ENCODE measurements around the gene TMEM108. TPM values are rescaled to one million over a fixed set of nuclear protein-coding genes. Genes with fewer than 3 reads are reported as not detected.

The TMEM108 gene
- total and polyA plus RNA-seq, 5 donors from 2014 or later: 0.11 TPM; not detected in 4

GRCh38 chr3:133158686-133159085 is 120.5 kb downstream of the TMEM108 start:
- Mint-ChIP-seq H3K4me1 (no peaks in the 10 kb centered on the region), H3K9me3 (peaks cover 0 to 3% (median 0%) of the 10 kb centered on the region in 7 donors), H3K27me3 (no peaks in the 10 kb centered on the region), H3K36me3 (no peaks in the 10 kb centered on the region), H3K27ac (no peak overlapping the region), H3K4me3 (no peak overlapping the region)
- Histone ChIP-seq H3K9me3 (ENCODE audit: control insufficient read depth in 2 of 2, low read length in 2 of 2) (no peaks in the 10 kb centered on the region), H3K36me3 (ENCODE audit: control insufficient read depth, insufficient read depth, low read length) (no peaks in the 10 kb centered on the region), H3K27ac (ENCODE audit: insufficient read depth, low read length, poor library complexity, severe bottlenecking) (no peak overlapping the region), H3K4me1 (ENCODE audit: control insufficient read depth, insufficient read depth, low read length, poor library complexity, severe bottlenecking) (no peaks in the 10 kb centered on the region), H3K4me3 (ENCODE audit: low read depth, low read length) (no peak overlapping the region), H3K27me3 (ENCODE audit: control insufficient read depth, insufficient read depth, low read length) (peaks cover 7% of the 10 kb centered on the region)
- ATAC-seq (ENCODE audit: low read depth in 2 of 2) (no peak), DNase-seq (no peak)

- Mint-ChIP-seq H3K27me3 (no peaks in the 10 kb centered on the region), H3K27ac (no peak overlapping the region), H3K4me3 (no peak overlapping the region), H3K36me3 (no peaks in the 10 kb centered on the region), H3K9me3 (peaks cover 0 to 3% (median 0%) of the 10 kb centered on the region in 7 donors), H3K4me1 (no peaks in the 10 kb centered on the region)
- Histone ChIP-seq H3K9me3 (ENCODE audit: control insufficient read depth in 2 of 2, low read length in 2 of 2) (no peaks in the 10 kb centered on the region), H3K36me3 (ENCODE audit: control insufficient read depth, insufficient read depth, low read length) (no peaks in the 10 kb centered on the region), H3K4me3 (ENCODE audit: low read depth, low read length) (no peak overlapping the region), H3K27me3 (ENCODE audit: control insufficient read depth, insufficient read depth, low read length) (peaks cover 7% of the 10 kb centered on the region), H3K27ac (ENCODE audit: insufficient read depth, low read length, poor library complexity, severe bottlenecking) (no peak overlapping the region), H3K4me1 (ENCODE audit: control insufficient read depth, insufficient read depth, low read length, poor library complexity, severe bottlenecking) (no peaks in the 10 kb centered on the region)
- DNase-seq (no peak), ATAC-seq (ENCODE audit: low read depth in 2 of 2) (no peak)
These were observed 121.6 kb downstream of the TMEM108 start for GRCh38 chr3:133159498-133160475.

- H3K9me3 ChIP-seq (ENCODE audit: control insufficient read depth in 2 of 2, low read length in 2 of 2): no peaks in the 10 kb centered on the region
- DNase-seq (no peak), ATAC-seq (ENCODE audit: low read depth in 2 of 2) (no peak)
- H3K4me3 ChIP-seq (ENCODE audit: low read depth, low read length): no peak overlapping the region
- Mint-ChIP-seq H3K9me3 (peaks cover 0 to 2% (median 0%) of the 10 kb centered on the region in 7 donors), H3K27me3 (no peaks in the 10 kb centered on the region), H3K36me3 (no peaks in the 10 kb centered on the region), H3K4me1 (no peaks in the 10 kb centered on the region), H3K4me3 (no peak overlapping the region), H3K27ac (no peak overlapping the region)
- peaks cover 5% of the 10 kb centered on the region for H3K27me3 ChIP-seq (ENCODE audit: control insufficient read depth, insufficient read depth, low read length)
- H3K27ac ChIP-seq (ENCODE audit: insufficient read depth, low read length, poor library complexity, severe bottlenecking): no peak overlapping the region
- H3K36me3 ChIP-seq (ENCODE audit: control insufficient read depth, insufficient read depth, low read length): no peaks in the 10 kb centered on the region
- no peaks in the 10 kb centered on the region for H3K4me1 ChIP-seq (ENCODE audit: control insufficient read depth, insufficient read depth, low read length, poor library complexity, severe bottlenecking)
These were observed 123.5 kb downstream of the TMEM108 start for GRCh38 chr3:133161656-133162055.

DNA sequence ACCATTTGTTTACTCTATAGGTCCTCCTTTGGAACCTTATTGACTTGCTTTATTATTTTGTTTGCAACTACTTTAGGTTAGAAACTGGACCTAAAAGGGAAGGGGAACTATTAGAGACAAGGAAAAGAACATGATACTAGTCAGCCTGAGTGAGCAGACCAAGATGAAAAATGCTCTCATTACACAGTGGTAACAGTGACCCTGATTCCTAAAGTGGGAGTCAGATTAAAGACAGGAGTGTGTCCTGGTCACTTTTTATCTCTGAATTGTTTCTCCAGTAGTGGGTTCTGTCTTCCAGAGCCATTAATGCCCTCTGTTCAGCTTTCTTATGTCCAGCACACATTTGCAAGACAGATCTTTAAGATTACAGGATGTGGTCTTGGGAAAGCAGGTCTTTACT is 124.1 kb downstream of the TMEM108 start:
- Histone ChIP-seq H3K9me3 (ENCODE audit: control insufficient read depth in 2 of 2, low read length in 2 of 2) (no peaks in the 10 kb centered on the region), H3K36me3 (ENCODE audit: control insufficient read depth, insufficient read depth, low read length) (no peaks in the 10 kb centered on the region), H3K4me3 (ENCODE audit: low read depth, low read length) (no peak overlapping the region), H3K27me3 (ENCODE audit: control insufficient read depth, insufficient read depth, low read length) (peaks cover 5% of the 10 kb centered on the region), H3K4me1 (ENCODE audit: control insufficient read depth, insufficient read depth, low read length, poor library complexity, severe bottlenecking) (no peaks in the 10 kb centered on the region), H3K27ac (ENCODE audit: insufficient read depth, low read length, poor library complexity, severe bottlenecking) (no peak overlapping the region)
- H3K4me1 Mint-ChIP-seq: no peaks in the 10 kb centered on the region
- no peaks in the 10 kb centered on the region for H3K36me3 Mint-ChIP-seq
- ATAC-seq (ENCODE audit: low read depth in 2 of 2) (no peak), DNase-seq (no peak)
- no peaks in the 10 kb centered on the region for H3K27me3 Mint-ChIP-seq
- peaks cover 0 to 2% (median 0%) of the 10 kb centered on the region in 7 donors for H3K9me3 Mint-ChIP-seq
- no peak overlapping the region for H3K4me3 Mint-ChIP-seq
- no peak overlapping the region for H3K27ac Mint-ChIP-seq

DNA sequence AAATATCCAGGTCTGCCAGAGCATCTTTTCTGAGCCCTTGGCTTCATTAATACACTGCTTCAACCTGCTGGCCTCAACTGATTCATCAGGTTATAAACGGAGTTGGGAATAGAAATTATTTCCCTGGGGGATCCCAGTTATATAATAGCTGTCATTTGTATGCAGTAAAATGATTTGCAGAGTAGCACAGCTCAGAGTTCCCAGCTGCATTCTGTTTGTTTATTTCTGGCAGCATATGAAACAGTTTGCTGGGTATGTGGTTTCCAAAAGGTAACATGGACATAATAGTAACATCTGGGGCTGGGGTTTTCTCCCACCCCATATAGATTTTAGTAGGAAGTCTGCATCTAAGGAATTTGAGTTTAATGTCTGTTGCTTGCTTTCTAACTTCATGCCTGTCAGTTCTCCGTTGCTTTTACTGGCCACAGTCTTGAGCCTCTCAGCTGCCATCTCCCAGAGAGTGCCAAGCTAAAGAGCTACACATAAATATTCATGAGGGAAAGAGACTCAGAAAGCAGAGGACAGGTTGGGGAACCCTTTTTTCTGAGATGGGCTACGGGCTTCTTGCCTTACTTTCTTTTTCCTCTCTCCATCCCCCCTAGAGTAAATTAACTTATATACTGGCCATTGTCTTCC is 124.6 kb downstream of the TMEM108 start:
- Histone ChIP-seq H3K9me3 (ENCODE audit: control insufficient read depth in 2 of 2, low read length in 2 of 2) (no peaks in the 10 kb centered on the region), H3K4me3 (ENCODE audit: low read depth, low read length) (no peak overlapping the region), H3K36me3 (ENCODE audit: control insufficient read depth, insufficient read depth, low read length) (no peaks in the 10 kb centered on the region), H3K27ac (ENCODE audit: insufficient read depth, low read length, poor library complexity, severe bottlenecking) (no peak overlapping the region), H3K27me3 (ENCODE audit: control insufficient read depth, insufficient read depth, low read length) (peaks cover 5% of the 10 kb centered on the region), H3K4me1 (ENCODE audit: control insufficient read depth, insufficient read depth, low read length, poor library complexity, severe bottlenecking) (no peaks in the 10 kb centered on the region)
- no peak for ATAC-seq (ENCODE audit: low read depth in 2 of 2)
- no peak overlapping the region for H3K4me3 Mint-ChIP-seq
- H3K36me3 Mint-ChIP-seq: no peaks in the 10 kb centered on the region
- no peak for DNase-seq
- H3K9me3 Mint-ChIP-seq: peaks cover 0 to 2% (median 0%) of the 10 kb centered on the region in 7 donors
- no peaks in the 10 kb centered on the region for H3K4me1 Mint-ChIP-seq
- H3K27ac Mint-ChIP-seq: no peak overlapping the region
- no peaks in the 10 kb centered on the region for H3K27me3 Mint-ChIP-seq

- Mint-ChIP-seq H3K27ac (no peak overlapping the region), H3K27me3 (no peaks in the 10 kb centered on the region), H3K9me3 (peaks cover 0 to 3% (median 0%) of the 10 kb centered on the region in 7 donors), H3K4me1 (peaks cover 0 to 2% (median 0%) of the 10 kb centered on the region in 4 donors), H3K4me3 (no peak overlapping the region), H3K36me3 (no peaks in the 10 kb centered on the region)
- no peaks in the 10 kb centered on the region for H3K4me1 ChIP-seq (ENCODE audit: control insufficient read depth, insufficient read depth, low read length, poor library complexity, severe bottlenecking)
- ATAC-seq (ENCODE audit: low read depth in 2 of 2) (no peak), DNase-seq (no peak)
- no peak overlapping the region for H3K4me3 ChIP-seq (ENCODE audit: low read depth, low read length)
- no peaks in the 10 kb centered on the region for H3K27me3 ChIP-seq (ENCODE audit: control insufficient read depth, insufficient read depth, low read length)
- no peaks in the 10 kb centered on the region for H3K36me3 ChIP-seq (ENCODE audit: control insufficient read depth, insufficient read depth, low read length)
- H3K9me3 ChIP-seq (ENCODE audit: control insufficient read depth in 2 of 2, low read length in 2 of 2): no peaks in the 10 kb centered on the region
- H3K27ac ChIP-seq (ENCODE audit: insufficient read depth, low read length, poor library complexity, severe bottlenecking): no peak overlapping the region
These were observed 129.3 kb downstream of the TMEM108 start for GRCh38 chr3:133167340-133168024.

DNA sequence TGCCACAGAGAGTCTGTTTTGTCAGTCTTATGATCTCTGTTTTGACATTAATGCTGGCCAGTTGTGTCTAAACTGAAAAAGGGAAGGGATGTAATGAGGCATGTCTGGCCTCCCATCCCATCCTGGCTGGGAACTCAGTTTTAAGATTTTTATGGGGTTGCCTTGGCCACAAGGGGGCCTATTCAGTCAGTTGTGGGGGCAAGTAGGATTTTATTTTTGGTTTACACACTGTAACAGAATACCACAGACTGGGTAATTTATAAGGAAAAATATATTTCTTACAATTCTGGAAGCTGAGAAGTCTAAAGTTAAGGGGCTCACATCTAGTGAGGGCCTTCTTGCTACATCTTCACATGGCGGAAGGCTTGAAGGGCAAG is 129.8 kb downstream of the TMEM108 start:
- DNase-seq: no peak
- Mint-ChIP-seq H3K27ac (no peak overlapping the region), H3K9me3 (peaks cover 0 to 3% (median 1%) of the 10 kb centered on the region in 7 donors), H3K36me3 (no peaks in the 10 kb centered on the region), H3K4me3 (no peak overlapping the region), H3K4me1 (peaks cover 0 to 2% (median 0%) of the 10 kb centered on the region in 4 donors), H3K27me3 (no peaks in the 10 kb centered on the region)
- no peaks in the 10 kb centered on the region for H3K4me1 ChIP-seq (ENCODE audit: control insufficient read depth, insufficient read depth, low read length, poor library complexity, severe bottlenecking)
- no peak overlapping the region for H3K27ac ChIP-seq (ENCODE audit: insufficient read depth, low read length, poor library complexity, severe bottlenecking)
- ATAC-seq (ENCODE audit: low read depth in 2 of 2): no peak
- no peaks in the 10 kb centered on the region for H3K9me3 ChIP-seq (ENCODE audit: control insufficient read depth in 2 of 2, low read length in 2 of 2)
- H3K27me3 ChIP-seq (ENCODE audit: control insufficient read depth, insufficient read depth, low read length): no peaks in the 10 kb centered on the region
- no peaks in the 10 kb centered on the region for H3K36me3 ChIP-seq (ENCODE audit: control insufficient read depth, insufficient read depth, low read length)
- no peak overlapping the region for H3K4me3 ChIP-seq (ENCODE audit: low read depth, low read length)

Measured in CD4-positive, CD25-positive, alpha-beta regulatory T cell (primary cell).